Stimulated activated CD8-positive, alpha-beta memory T cell treated with anti-CD3 and anti-CD28 coated beads, Interleukin-4, amount 100 ng/mL, for 1 hour (primary cell): ENCODE data around the gene INPP5A.

Source experiments
- DNase-seq, 2 donors: peaks; one replicate each; pipeline ENCODE4 v3.0.0-alpha.2; 2020; ENCODE audit warnings: low read depth in 2 of 2, low spot score in 1 of 2

Gene INPP5A

DNA sequence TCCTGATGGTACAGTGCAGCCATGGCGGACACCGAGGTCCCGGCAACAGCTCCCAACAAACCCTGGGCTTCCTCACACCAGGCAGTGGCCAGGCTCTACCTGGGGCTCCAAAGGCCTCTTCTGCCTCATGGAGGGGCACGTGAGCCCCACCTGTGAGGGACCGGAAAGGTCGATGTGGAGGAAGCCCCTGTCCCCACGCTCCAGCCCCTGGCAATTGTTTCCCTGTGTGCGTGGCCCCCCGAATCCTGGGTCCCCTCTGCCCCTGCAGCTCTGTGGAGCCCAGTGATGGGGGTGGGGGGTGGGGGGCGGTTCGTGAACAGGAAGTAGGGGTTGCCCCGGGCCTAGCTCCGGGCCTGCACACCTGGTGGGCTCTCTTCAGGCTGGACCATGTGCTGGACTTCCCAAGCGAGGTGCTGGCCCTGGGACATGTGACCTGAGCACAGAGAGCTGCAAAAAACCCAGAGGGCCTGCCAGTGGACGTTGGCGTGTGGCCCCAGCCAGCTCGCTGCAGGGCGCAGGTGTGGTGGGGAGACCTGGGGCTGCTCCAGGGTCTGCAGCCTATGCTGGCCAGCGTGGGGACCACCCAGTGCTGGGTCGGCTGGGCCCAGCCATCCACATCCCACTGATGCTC lies 72.6 kb downstream of the INPP5A start:
- no peak for DNase-seq

DNA sequence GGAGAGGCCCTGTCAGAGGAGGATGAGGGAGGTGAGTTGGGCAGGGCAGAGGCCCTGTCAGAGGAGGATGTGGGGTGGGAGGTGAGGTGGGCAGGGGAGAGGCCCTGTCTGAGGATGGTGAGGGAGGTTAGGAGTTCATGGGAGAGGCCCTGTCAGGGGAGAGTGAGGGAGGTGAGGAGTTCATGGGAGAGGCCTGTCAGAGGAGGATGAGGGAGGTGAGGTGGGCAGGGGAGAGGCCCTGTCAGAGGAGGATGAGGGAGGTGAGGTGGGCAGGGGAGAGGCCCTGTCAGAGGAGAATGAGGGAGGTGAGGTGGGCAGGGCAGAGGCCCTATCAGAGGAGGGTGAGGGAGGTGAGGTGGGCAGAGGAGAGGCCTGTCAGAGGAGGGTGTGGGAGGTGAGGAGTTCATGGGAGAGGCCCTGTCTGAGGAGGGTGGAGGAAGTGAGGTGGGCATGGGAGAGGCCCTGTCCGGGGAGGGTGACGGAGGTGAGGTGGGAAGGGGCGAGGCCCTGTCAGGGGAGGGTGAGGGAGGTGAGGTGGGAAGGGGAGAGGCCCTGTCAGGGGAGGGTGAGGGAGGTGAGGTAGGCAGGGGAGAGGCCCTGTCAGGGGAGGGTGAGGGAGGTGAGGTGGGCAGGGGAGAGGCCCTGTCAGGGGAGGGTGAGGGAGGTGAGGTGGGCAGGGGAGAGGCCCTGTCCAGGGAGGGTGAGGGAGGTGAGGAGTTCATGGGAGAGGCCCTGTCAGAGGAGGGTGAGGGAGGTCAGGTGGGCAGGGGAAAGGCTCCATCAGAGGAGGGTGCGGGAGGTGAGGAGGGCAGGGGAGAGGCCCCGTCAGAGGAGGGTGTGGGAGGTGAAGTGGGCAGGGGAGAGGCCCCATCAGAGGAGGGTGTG lies 73.7 kb downstream of the INPP5A start:
- no peak for DNase-seq

DNA sequence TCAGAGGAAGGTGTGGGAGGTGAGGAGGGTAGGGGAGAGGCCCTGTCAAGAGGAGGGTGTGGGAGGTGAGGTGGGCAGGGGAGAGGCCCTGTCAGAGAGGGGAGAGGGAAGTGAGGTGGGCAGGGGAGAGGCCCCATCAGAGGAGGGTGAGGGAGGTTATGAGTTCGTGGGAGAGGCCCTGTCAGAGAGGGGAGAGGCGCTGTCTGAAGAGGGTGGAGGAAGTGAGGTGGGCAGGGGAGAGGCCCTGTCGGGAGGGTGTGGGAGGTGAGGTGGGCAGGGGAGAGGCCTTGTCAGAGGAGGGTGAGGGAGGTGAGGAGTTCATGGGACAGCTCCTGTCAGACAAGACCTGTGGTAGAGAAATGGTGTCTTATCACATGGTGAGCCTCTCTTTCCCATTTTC lies 74.4 kb downstream of the INPP5A start:
- no peak for DNase-seq

DNA sequence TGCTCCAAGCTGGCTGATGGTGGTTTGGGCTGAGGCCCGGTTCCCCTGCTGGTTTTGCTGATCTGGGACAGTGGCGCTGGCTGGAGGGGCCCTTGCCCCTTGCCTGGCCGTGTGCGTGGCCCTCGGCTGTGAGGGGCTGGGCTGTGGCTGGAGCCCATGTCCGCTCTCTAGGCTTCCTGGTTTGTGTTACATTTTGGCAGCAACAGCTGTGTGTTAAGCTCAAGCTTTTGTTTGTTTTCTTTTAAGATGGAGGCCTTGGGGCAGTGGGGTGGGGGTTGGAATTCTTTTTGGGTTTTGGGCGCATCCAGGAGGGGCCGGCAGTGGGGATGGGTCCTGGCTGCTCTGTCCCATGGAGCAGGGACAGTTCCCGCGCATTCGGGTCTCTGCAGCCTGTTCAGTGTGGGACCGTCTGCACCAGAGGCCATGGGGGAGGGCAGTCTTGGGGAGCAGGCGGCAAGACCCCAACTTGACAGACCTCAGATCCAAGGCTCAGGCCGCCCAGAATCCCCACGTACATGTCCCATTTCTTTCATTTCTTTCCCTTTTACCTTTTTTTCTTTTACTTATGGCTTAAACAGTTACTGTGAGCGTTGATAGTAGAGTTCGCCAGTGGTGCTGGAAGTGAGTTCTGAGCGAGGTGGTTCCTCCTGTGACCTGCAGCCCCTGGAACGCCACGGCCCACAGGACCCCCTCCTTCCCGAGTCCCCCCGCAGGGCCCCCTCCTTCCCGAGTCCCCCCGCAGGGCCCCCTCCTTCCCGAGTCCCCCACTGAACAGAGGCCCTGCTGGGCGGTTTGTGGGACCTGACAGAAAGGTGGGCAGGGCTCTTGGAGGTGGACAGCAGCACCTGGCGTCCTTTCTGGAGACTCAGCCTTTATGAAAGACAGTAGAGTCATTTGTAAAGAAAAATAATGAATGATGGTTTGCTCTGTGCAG lies 75.3 kb downstream of the INPP5A start:
- DNase-seq = no peak

DNA sequence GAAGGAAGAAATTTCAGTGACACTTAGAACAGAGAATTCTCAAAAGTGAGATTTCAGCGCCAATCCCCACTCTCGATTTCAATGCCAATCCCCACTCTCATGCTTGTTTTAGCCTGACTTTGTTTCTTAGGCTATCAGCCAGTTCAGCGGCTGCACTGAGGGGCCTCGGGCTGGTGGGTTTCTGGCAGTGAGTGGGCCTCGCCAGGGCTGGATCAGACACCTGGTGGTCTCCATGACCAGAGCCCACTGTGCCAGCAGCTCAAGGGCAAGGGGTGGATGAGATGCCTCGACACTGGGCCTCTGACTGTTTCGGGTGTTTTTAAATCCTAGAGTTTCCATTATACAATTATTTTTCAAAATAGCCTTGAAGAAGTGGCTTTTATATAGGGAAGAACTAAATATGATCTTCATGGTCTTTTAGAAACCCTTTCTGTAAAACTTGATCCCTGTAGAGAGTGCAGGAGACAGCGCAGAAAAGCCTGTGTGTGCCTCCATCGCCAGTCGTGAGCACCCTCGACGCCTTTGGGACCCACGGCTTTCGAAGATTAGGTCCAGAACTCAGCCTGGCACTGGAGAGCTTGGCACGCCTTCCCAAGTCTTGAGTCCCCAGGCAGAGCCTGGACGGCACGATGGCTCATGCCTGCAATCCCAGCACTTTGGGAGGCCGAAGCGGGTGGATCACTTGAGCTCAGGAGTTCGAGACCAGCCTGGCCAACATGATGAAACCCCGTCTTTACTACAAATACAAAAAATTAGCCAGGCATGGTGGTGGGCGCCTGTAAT lies 76.2 kb downstream of the INPP5A start:
- DNase-seq = no peak

DNA sequence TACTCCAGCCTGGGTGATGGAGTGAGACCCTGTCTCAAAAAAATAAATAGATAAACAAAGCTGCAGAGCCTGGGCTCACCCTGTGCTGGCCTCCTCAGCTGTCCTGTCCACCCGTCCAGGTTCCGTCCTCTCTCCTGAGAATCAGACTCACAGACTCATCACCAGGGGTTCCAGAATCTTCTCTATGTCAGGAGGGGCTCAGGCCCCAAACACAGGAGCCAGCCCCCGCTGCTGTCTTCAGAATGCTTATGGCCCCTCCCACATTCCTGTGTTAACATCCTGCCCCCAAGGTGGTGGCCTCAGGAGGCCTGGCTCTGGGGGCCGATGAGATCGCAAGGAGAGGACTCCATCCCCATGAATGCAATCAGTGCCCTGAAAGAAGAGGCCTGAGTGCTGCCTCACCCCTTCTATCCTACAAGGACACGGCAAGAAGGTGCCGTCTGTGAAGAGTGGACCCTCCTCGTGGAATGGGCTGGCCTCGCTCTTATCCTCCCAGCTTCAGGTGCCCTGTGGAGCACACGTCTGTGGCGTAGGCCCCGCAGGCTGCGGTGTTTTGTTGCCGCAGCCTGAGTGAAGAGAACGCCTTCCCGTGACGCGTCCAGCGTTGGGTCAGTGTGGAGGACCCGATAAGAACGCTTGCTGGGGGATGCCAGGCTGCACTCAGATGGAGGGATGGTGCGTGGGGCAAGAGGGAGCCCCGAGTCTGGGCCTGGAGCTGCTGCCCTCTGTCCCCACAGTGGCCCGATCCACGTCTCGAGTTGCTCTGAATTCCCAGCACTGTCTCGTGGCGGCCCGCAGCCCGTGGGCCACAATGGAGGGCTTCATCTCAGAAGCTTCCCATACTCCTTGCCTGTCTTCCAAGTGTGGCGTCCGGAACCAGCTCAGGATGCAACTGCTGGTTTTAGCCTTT lies 77.1 kb downstream of the INPP5A start:
- no peak for DNase-seq

DNA sequence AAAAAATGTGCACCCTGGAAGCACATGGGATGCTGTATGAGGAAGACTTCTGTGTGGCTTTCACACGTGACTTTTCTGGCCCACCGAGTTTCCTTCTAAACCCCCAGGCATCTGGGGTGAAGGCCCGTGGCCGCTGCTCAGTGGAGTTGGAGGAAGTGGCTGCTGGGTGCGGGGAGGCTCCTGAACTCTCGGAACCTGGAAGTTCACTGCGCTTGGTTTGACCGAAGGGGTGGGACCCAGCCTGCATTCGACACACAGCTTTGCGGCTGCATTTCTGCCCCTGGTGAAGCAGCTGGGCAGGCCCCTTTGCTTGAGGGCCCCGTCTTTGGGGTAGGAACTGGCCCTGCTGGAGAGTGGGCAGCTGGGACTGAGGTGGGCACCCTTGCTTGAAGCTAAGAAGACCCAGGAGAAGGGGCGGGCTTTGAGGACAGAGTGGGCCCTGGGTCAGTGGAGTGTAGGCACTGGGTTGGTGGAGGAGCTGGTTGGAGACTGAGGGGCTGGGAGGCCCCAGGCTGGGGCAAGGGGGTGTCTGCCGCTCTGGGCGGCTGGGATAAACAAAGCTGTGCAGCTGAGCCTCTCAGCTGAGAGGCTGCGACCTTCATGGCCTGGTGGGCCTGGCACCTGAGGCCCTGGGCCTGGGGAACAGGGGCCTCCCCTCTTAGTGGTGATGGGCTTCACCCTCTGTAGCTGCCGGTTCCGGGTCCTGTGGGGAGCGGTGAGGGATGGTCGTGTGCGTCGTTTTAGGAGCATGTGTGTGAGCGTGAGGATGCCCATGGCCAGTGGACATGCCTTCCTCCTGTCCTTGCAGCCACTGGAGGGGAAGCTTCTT lies 78.0 kb downstream of the INPP5A start:
- DNase-seq = no peak

DNA sequence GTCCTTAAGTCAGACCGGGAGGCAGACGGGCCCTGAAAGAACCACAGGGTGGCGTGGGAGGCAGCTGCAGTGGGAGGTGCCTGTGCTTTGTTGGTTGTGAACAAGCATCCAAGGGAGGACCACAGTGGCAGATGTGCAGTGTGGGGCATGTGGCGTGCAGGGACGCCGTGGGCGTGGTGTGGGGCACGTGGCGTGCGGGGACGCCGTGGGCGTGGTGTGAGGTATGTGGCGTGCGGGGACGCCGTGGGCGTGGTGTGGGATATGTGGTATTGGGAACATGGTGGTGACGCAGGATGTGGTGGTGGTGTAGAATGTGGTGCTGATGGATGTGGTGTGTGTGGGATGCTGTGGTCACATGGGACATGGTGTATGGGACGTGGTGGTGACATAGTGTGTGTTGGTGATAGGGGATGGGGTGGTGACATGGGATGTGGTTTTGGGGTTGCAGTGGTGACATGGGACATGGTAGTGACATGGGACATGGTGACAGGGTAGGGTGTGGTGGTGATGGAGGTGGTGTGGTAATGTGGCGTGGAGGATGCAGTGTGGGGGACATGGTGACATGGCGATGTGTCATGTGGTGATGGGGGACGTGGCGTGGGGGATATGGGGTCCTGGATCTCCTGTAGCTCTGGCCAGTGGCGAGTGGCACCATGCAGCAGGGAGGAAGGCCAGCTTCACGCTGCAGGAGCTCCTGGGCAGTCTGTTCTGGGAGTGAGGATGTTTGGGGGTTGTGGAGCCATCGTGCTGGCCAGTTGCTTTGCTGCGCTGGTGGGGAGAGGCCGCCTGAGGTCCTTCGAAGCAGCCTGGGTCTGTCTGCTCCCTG lies 78.8 kb downstream of the INPP5A start:
- peak in 1 of 2 donors; percentile 2 for DNase-seq

DNA sequence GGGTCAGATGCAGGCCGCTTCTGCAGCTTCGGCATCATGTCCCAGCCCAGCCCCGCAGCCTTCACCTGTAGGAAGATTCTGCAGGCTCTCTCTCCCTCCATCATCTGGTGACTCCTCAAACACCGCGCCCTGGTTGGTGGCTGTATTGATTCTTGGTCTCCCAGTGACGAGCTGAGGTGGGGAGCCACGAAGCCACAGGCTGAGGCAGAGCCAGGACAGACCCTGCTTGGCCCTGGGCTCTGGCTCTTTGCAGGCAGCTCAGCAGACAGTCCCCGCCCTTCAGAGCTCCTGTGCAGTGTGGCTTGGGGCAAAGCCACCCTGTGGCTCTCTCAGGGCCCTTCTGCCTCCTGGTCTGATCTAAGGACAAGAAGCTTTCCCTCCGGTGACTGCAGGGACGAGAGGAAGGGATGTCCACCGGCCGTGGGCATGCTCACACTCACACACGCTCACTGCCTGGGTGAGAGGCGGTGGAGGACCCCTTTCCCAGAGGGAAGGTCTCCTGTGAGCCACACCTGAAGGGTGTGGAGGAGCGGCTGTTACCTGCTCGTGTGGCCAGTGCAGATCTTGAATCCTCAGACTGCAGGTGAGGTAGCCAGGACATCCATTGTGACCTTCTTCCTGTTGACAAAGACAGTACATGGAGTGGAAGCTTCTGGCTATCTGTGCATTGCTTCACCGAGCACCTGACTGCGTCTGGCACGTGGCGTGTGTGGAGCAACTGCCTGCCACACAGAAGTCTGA lies 79.6 kb downstream of the INPP5A start:
- no peak for DNase-seq

DNA sequence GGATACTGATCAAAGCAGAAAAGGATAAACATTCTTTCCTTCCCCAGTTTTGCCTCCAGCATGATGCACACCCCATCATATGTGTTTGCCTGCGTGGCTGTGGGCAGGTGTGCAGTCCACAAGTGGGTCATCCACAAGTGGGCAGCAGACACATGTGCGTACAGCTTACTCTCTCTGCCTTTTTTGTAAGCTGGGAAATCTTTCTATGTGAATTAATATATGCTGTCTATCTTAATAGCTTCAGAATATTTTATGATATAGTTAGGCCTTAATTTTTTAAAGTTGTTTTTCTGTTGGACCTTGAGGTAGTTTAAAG lies 80.1 kb downstream of the INPP5A start:
- no peak for DNase-seq

DNA sequence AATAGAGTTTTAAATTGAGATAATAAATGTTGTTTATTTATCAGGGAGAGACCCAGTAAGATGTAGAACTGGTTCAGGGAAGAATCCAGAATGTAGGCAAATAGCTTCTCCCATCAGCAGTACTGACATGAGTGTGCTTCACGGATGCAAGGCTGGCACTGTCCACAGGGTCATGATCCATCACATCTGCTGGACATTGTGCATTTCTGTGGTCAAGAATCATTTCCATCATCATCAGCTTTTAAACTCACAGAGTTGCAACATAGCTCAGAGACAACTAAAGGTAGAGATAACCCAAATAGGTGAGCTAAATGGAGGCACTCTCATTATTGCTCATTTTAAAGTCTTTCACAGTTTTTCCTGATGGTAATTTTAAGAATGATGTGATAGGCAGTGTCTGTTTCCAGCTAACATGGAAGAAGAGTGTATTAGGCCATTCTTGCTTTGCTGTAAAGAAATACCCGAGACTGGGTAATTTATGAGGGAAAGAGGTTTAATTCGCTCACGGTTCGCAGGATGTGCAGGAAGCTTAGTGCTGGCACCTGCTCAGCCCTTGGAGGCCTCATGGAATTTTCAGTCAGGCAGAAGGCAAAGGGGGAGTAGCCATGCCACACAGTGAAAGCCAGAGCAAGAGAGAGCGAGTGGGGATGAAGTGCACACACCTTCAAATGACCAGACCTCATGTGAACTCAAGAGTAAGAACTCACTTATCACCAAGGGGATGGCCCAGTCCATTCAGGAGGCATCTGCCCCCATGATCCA lies 80.8 kb downstream of the INPP5A start:
- no peak for DNase-seq

DNA sequence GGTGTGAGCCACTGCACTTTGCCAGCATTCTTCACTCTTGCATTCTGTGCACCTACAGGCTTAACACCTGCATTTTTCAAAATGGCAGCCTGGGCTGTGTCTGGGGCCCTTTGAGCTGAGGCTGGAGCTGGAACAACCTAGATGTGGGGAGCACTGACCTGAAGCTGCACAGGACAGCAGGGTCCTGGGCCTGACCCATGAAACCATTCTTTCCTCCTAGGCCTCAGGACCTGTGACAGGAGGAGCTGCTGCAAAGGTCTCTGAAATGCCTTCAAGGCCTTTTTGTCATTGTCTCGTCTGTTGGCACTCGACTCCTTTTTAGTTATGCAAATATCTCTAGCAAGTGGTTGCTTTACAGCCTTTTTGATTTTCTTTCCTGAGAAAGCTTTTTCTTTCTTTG lies 82.3 kb downstream of the INPP5A start:
- no peak for DNase-seq

DNA sequence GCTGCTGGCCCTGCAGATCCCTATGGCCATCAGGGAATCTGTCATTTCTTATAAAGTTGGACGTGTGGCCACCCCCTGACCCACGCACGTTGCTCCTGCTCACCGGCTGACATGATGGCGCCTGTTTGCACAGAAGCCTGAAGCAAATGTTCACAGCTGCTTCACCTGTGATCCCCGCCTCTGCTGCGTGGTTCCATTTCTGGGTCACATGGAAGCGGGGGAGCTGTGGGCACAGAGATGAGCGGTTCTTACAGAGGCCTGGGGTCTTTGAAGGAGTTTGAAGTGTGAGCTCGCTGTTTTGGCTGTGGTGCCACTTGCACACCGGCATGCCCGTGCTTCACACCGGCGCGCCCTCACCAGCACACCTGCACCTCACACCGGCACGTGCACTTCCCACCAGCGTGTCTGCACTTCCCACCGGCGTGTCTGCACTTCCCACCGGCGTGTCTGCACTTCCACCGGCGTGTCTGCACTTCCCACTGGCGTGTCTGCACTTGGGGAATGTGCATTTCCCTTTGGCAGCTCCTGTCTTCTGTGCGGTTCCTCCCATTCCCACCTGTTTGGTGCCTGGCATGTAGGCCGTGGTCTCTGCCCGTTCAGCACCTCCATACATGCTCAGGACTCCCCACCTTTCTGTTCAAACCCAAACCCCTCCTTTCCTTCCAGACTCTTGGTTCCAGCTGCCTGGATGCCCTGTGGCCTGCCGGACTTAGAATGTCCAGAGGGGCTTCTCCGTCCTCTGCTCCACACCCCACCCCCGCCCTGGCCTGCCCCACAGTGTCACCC lies 86.7 kb downstream of the INPP5A start:
- DNase-seq = no peak

DNA sequence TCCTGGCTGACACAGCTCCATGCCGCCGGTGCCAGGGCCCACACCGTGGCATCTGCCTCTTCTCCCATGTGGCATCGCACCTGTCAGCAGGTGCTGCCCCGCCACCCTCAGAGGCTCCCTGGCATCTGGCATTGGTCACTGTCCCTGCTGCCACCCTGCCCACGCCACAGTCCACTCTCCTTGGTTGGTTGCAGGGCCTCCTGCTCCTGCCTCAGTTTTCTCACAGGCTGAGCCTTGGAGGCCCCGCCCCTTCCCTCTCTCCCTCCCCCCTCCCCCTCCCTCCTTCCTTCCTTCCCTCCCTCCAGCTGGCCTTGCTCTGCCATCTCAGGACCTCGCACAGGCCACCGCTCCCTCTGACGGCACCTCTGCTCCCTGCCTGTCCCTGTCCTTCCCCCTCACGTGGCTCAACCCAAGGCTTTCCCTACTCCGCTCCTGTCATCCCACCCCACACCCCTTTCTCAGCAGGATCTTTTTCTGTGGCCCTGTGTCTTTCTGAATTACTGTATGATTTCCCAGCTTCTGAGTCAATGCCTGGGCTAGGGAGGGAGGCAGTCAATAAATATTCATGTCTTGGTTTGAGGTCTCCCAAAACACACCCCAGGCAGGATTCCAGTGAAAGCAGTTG lies 87.4 kb downstream of the INPP5A start:
- DNase-seq = no peak

DNA sequence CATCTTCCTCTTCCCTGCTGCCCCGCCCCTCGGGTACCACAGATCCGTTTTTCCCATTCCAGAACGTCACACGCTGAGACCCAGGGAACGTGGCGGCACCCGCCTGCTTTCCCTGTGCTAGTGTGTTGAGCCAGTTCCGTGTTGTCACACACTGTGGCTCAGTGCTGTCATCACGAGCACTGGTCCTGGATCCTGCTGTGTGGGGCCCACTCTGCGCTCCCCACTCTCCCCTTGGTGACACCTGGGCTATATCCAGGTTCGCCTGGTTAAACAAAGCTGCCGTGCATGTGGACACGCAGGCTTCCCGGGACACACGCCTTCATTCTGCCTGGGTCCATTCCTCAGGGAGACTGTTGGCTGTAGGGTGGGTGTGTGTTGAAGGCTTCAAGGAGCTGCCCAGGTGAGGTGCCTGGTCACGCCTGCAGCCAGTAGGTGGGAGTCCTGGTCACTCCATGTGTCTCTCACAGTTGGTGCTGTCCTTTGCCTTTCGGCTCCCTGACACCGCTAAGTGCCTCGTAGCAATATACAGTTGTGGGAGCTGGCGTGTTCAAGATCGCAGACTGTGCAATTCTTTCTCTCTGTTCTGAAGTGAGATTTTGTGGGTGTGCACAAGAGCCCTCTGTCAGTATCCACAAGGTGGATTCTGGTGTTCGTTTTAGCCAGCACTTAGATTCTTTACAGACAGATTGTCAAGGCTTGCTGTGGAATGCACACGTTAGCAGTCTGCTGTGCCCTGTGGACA lies 88.6 kb downstream of the INPP5A start:
- no peak for DNase-seq
